CD14-positive monocyte (primary cell): ENCODE data around the gene C3orf20. TPM values are rescaled to one million over a fixed set of nuclear protein-coding genes. Genes with fewer than 3 reads are reported as not detected.

Source experiments
- DNase-seq, 3 donors: peaks; one replicate each; pipeline ENCODE4 v3.0.0-alpha.2; 2011 to 2022
- H2AFZ ChIP-seq: 2 replicates; pipeline ENCODE4 v1.6.0; 2012; ENCODE audit warnings: mild to moderate bottlenecking, low read depth, low read length, inconsistent platforms; ENCODE audit not compliant: insufficient read depth, poor library complexity, severe bottlenecking
- H3K27ac ChIP-seq, 2 donors: 1 replicate in 1 of 2; 2 replicates in 1 of 2; pipeline ENCODE4 v1.5.1; 2012 to 2013; ENCODE audit warnings: low read length in 2 of 2, control low read depth in 1 of 2, inconsistent platforms in 1 of 2, low read depth in 1 of 2, mild to moderate bottlenecking in 1 of 2
- H3K27me3 ChIP-seq, 2 donors: one replicate each; pipeline versions ENCODE4 v1.6.0 to v1.6.1; 2011 to 2013; ENCODE audit warnings: low read length in 2 of 2; ENCODE audit not compliant: control insufficient read depth in 2 of 2, insufficient read depth in 2 of 2
- H3K36me3 ChIP-seq, 2 donors: replicated peaks in 1 of 2; 1 replicate in 1 of 2; 2 replicates in 1 of 2; pipeline versions ENCODE4 v1.5.1 to v1.6.1; 2012 to 2013; ENCODE audit warnings: low read length in 2 of 2, control low read depth in 1 of 2, inconsistent platforms in 1 of 2, mild to moderate bottlenecking in 1 of 2; ENCODE audit not compliant: insufficient read depth in 2 of 2, control insufficient read depth in 1 of 2
- H3K4me1 ChIP-seq, 2 donors: 1 replicate in 1 of 2; 2 replicates in 1 of 2; pipeline versions ENCODE4 v1.5.1 to v1.6.1; 2012 to 2013; ENCODE audit warnings: low read length in 2 of 2, control low read depth in 1 of 2, inconsistent platforms in 1 of 2, mild to moderate bottlenecking in 1 of 2, moderate library complexity in 1 of 2; ENCODE audit not compliant: insufficient read depth in 2 of 2, control insufficient read depth in 1 of 2
- H3K4me2 ChIP-seq: replicated peaks from 2 replicates; pipeline ENCODE3; 2012; ENCODE audit warnings: low read length, moderate library complexity, mild to moderate bottlenecking; ENCODE audit not compliant: poor library complexity, severe bottlenecking; ENCODE audit errors: extremely low read depth
- H3K4me3 ChIP-seq, 3 experiments: fragments of 200-600 bp in 1 of 3; sonication (generic) in 1 of 3; replicated peaks in 1 of 3; 1 replicate in 2 of 3; 2 replicates in 1 of 3; pipeline ENCODE4 v1.5.1; 2011 to 2013; ENCODE audit warnings: low read length in 3 of 3, mild to moderate bottlenecking in 3 of 3, control low read depth in 2 of 3, low read depth in 2 of 3, inconsistent platforms in 1 of 3, moderate library complexity in 1 of 3
- H3K79me2 ChIP-seq: 2 replicates; pipeline ENCODE4 v1.6.0; 2012; ENCODE audit warnings: mild to moderate bottlenecking, control low read depth, inconsistent platforms, low read length, moderate library complexity; ENCODE audit not compliant: insufficient read depth
- H3K9ac ChIP-seq: 2 replicates; pipeline ENCODE4 v1.6.0; 2017; ENCODE audit warnings: low read length, mild to moderate bottlenecking; ENCODE audit not compliant: insufficient read depth, poor library complexity, severe bottlenecking
- H3K9me3 ChIP-seq, 2 donors: replicated peaks in 1 of 2; 1 replicate in 1 of 2; 2 replicates in 1 of 2; pipeline versions ENCODE4 v1.5.1 to v1.6.1; 2012 to 2013; ENCODE audit warnings: low read length in 2 of 2, control low read depth in 1 of 2; ENCODE audit not compliant: control insufficient read depth in 1 of 2, insufficient read depth in 1 of 2
- H4K20me1 ChIP-seq: 2 replicates; pipeline ENCODE4 v1.6.0; 2012; ENCODE audit warnings: mild to moderate bottlenecking, low read length, control low read depth, moderate library complexity; ENCODE audit not compliant: insufficient read depth
- H3K27ac Mint-ChIP-seq, 7 donors: one replicate each; pipeline ENCODE4 v1.8.0; 2020; ENCODE audit warnings: mild to moderate bottlenecking in 7 of 7, mixed read lengths in 7 of 7, moderate library complexity in 6 of 7, inconsistent platforms in 2 of 7
- H3K27me3 Mint-ChIP-seq, 3 donors: one replicate each; pipeline ENCODE4 v1.8.0; 2021 to 2022; ENCODE audit warnings: low read depth in 3 of 3, mild to moderate bottlenecking in 3 of 3, mixed read lengths in 3 of 3, moderate library complexity in 3 of 3, inconsistent platforms in 1 of 3
- H3K36me3 Mint-ChIP-seq, 2 donors: one replicate each; pipeline ENCODE4 v1.8.0; 2020; ENCODE audit warnings: mixed read lengths in 2 of 2, inconsistent platforms in 1 of 2, mild to moderate bottlenecking in 1 of 2
- H3K4me1 Mint-ChIP-seq: one replicate; pipeline ENCODE4 v1.8.0; 2020; ENCODE audit warnings: mild to moderate bottlenecking, mixed read lengths
- H3K4me3 Mint-ChIP-seq, 2 donors: one replicate each; pipeline ENCODE4 v1.8.0; 2020; ENCODE audit warnings: mild to moderate bottlenecking in 2 of 2, mixed read lengths in 2 of 2, moderate library complexity in 1 of 2
- H3K9me3 Mint-ChIP-seq, 7 donors: one replicate each; pipeline ENCODE4 v1.8.0; 2020 to 2022; ENCODE audit warnings: mixed read lengths in 7 of 7, mild to moderate bottlenecking in 6 of 7, moderate library complexity in 6 of 7, inconsistent platforms in 2 of 7
- CTCF ChIP-seq: fragments of 200-600 bp; IDR thresholded peaks from one replicate; pipeline ENCODE4 v1.8.0; 2022; ENCODE audit warnings: antibody characterized with exemption, mild to moderate bottlenecking
- WGBS: methylation state at CpG from one replicate; pipeline ENCODE4 v1.1.5; 2013; ENCODE audit warnings: missing lambda C conversion rate; ENCODE audit not compliant: insufficient coverage; 5-methylcytosine and 5-hydroxymethylcytosine counted together
- intact Hi-C, 2 donors: fragments of 100-400 bp; cut with micrococcal nuclease; formaldehyde crosslinking; loops; one replicate each; pipeline versions ENCODE4 v1.15.0 to v1.15.1; 2023
- polyA plus RNA-seq, 3 donors: library from polyadenylated mRNA; depleted of rRNA in 1 of 3; unstranded in 2 of 3; stranded (reverse) in 1 of 3; fragments of 300-500 nt in 2 of 3; fragments of >200 nt in 1 of 3; fragmentation: Illumina TruSeq in 2 of 3; gene quantifications; 1 replicate in 2 of 3; 2 replicates in 1 of 3; pipeline ENCODE4 v1.2.3, GENCODE V29; 2012 to 2021

C3orf20 gene
- polyA plus RNA-seq, 3 donors: 0.11 TPM; not detected in 2

DNA sequence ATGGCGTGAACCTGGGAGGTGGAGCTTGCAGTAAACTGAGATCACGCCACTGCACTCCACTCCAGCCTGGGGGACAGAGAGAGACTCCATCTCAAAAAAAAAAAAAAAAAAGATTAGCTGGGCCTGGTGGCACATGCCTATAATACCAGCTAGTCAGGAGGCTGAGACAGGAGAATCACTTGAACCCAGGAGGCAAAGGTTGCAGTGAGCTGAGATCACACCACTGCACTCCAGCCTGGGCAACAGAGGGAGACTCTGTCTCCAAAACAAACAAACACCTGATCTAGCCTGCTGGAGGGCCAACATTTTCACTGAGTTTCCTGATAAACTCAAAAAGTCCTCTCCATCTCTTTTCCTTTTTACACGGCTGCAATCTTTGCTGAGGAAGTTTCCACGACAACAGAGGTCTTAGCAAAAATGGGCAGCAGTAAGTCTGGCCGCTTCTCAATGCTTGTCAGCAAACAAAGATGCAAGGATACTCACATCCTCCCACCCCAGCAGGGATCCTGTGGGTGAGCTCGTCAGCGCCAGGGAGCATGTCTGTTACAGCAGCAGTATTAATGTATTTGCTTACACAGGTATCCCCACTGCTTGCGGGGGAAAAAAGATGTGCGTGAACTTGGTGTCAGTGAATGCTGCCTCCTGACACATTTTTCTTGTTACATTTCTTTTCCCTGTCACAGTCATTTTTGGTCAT is 44.4 kb upstream of the C3orf20 start:
- Histone ChIP-seq H3K4me1 (no peaks in the 10 kb centered on the region), H4K20me1 (no peaks in the 10 kb centered on the region), H2AFZ (no peak overlapping the region), H3K27ac (no peak overlapping the region), H3K4me2 (no peak overlapping the region), H3K4me3 (no peak overlapping the region), H3K27me3 (no peaks in the 10 kb centered on the region), H3K9ac (no peak overlapping the region), H3K36me3 (no peaks in the 10 kb centered on the region), H3K9me3 (no peaks in the 10 kb centered on the region), H3K79me2 (no peaks in the 10 kb centered on the region)
- no peak for DNase-seq
- Mint-ChIP-seq H3K9me3 (peaks cover 0 to 9% (median 0%) of the 10 kb centered on the region in 7 donors), H3K4me3 (no peak overlapping the region), H3K4me1 (peaks cover 3% of the 10 kb centered on the region), H3K36me3 (no peaks in the 10 kb centered on the region), H3K27ac (no peak overlapping the region), H3K27me3 (peaks cover 0 to 15% (median 4%) of the 10 kb centered on the region in 3 donors)
- WGBS: 89% methylated on average over 7 of the region's 9 CpGs
- no peak for TF ChIP-seq CTCF
- intact Hi-C loops: no loop called here

DNA sequence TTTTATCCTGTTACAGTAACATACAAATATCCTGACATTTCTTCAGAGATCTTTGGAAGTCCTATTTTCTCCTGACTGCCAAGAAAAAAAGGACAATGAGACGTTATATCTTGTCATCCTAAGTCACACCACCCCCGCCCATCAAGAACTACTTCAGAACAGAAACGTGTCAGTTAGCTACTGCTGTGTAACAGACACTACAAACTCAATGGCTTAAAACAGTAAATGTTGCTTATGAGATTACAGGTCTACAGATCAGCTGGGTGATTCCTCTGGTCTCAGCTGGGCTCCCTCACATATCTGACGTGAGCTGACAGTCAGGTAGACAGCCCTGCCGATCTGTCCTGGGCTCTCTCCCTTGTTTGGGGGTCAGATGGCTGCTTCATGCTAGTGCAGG is 43.8 kb upstream of the C3orf20 start:
- Histone ChIP-seq H3K4me1 (no peaks in the 10 kb centered on the region), H3K4me2 (no peak overlapping the region), H3K27ac (no peak overlapping the region), H3K4me3 (no peak overlapping the region), H2AFZ (no peak overlapping the region), H3K9ac (no peak overlapping the region), H4K20me1 (no peaks in the 10 kb centered on the region), H3K79me2 (no peaks in the 10 kb centered on the region), H3K27me3 (peaks cover 0 to 2% of the 10 kb centered on the region in 2 donors), H3K9me3 (no peaks in the 10 kb centered on the region), H3K36me3 (no peaks in the 10 kb centered on the region)
- Mint-ChIP-seq H3K4me3 (no peak overlapping the region), H3K9me3 (peaks cover 0 to 9% (median 0%) of the 10 kb centered on the region in 7 donors), H3K27ac (no peak overlapping the region), H3K27me3 (peaks cover 0 to 13% (median 3%) of the 10 kb centered on the region in 3 donors), H3K4me1 (peaks cover 3% of the 10 kb centered on the region), H3K36me3 (no peaks in the 10 kb centered on the region)
- intact Hi-C loops: no loop called here
- TF ChIP-seq CTCF: no peak
- no peak for DNase-seq
- WGBS: 80% methylated on average over 5 of the region's 5 CpGs
